Vagina (tissue), 2 donors: Measurements from ENCODE around the gene LRRC17.

Experiments used
- CTCF ChIP-seq, 3 experiments: fragments of 450-650 bp in 2 of 3; fragments of 200-600 bp in 1 of 3; sonication (generic) in 1 of 3; IDR thresholded peaks; one replicate each; pipeline ENCODE4 v1.5.1; 2017 to 2019; ENCODE audit warnings: antibody characterized with exemption in 3 of 3, mild to moderate bottlenecking in 2 of 3, moderate library complexity in 2 of 3
- POLR2A ChIP-seq, 2 donors: fragments of 450-650 bp; IDR thresholded peaks; one replicate each; pipeline ENCODE4 v1.6.1; 2017; ENCODE audit warnings: antibody characterized with exemption in 2 of 2, mild to moderate bottlenecking in 2 of 2, moderate library complexity in 2 of 2

GRCh38 chr7:102908676-102909075 is 4.1 kb upstream of the LRRC17 start:
- TF ChIP-seq CTCF (IDR thresholded peaks at IDR 0.05) = no peak
- no peak for TF ChIP-seq POLR2A (IDR thresholded peaks at IDR 0.05)
